HS-27A (cell line): ENCODE data around the gene AATF.

Experiments used
- DNase-seq: peaks from one replicate; pipeline ENCODE4 v3.0.0-alpha.2; 2012; ENCODE audit warnings: low read depth, missing footprints

The AATF gene

GRCh38 chr17:36942019-36942599 is 6.6 kb upstream of the AATF start:
- no peak for DNase-seq

- DNase-seq = no peak
Observed at GRCh38 chr17:36942631-36943125, 6.1 kb upstream of the AATF start.

GRCh38 chr17:36943250-36944191 is 5.2 kb upstream of the AATF start:
- DNase-seq = no peak

- no peak for DNase-seq
Observed at GRCh38 chr17:36944553-36944952, 4.2 kb upstream of the AATF start.

- no peak for DNase-seq
Observed at GRCh38 chr17:36945140-36945539, 3.6 kb upstream of the AATF start.

GRCh38 chr17:36945959-36946725 is 2.6 kb upstream of the AATF start:
- DNase-seq = no peak

- no peak for DNase-seq
Observed at GRCh38 chr17:36946726-36947091, 2.0 kb upstream of the AATF start.

GRCh38 chr17:36947922-36948716 is 635 bp upstream of the AATF start:
- peak; percentile 0 for DNase-seq

GRCh38 chr17:36949461-36949927 is 740 bp downstream of the AATF start:
- peak; percentile 17 for DNase-seq

- DNase-seq = no peak
Observed at GRCh38 chr17:36950027-36950426, 1.3 kb downstream of the AATF start.

GRCh38 chr17:36951084-36951789 is 2.5 kb downstream of the AATF start:
- no peak for DNase-seq

GRCh38 chr17:36971508-36971907 is 22.8 kb downstream of the AATF start:
- no peak for DNase-seq

GRCh38 chr17:36972186-36972700 is 23.5 kb downstream of the AATF start:
- no peak for DNase-seq

- DNase-seq = no peak
Observed at GRCh38 chr17:36972905-36973304, 24.2 kb downstream of the AATF start.

GRCh38 chr17:36975922-36976515 is 27.3 kb downstream of the AATF start:
- DNase-seq = no peak

GRCh38 chr17:36977066-36977465 is 28.3 kb downstream of the AATF start:
- DNase-seq = no peak

- no peak for DNase-seq
Observed at GRCh38 chr17:36977568-36977967, 28.8 kb downstream of the AATF start.

- no peak for DNase-seq
Observed at GRCh38 chr17:36978810-36979564, 30.2 kb downstream of the AATF start.

GRCh38 chr17:36979565-36979941 is 30.8 kb downstream of the AATF start:
- DNase-seq = no peak
